A673 (cell line): ENCODE measurements around the gene GRM5. TPM values are rescaled to one million over a fixed set of nuclear protein-coding genes. Genes with fewer than 3 reads are reported as not detected.
"Not testable (repeated sequence)": the region's sequence is repeated elsewhere in the genome, so short reads cannot be mapped to it uniquely, and the experiment has no call there.

ENCODE experiments used
- BruUV-seq: library from RNA; stranded (reverse); fragments of 400-500 nt; replicated peaks from 2 replicates; lab custom pipeline; 2021; lab: Mats Ljungman, UMichigan
- CTCF ChIA-PET: fragments of 300-600 bp; sonication (Branson Sonifier 250); formaldehyde crosslinking; loops from one replicate; lab custom pipeline; 2022; ENCODE audit warnings: antibody characterized with exemption; lab: Charles Lee
- POLR2A ChIA-PET: fragments of 300-600 bp; sonication (Branson Sonifier 250); formaldehyde crosslinking; loops from one replicate; lab custom pipeline; 2022; ENCODE audit warnings: antibody characterized with exemption; ENCODE audit not compliant: low non-redundant PET; lab: Charles Lee
- DNase-seq: peaks from one replicate; pipeline ENCODE4 v3.0.0-alpha.2; 2015; ENCODE audit warnings: low spot score
- H3K27ac ChIP-seq: fragments of 200-600 bp; sonication (generic); 2 replicates; pipeline ENCODE4 v1.5.1; 2016; ENCODE audit warnings: mixed run types, low read depth, mild to moderate bottlenecking, mixed read lengths, antibody characterized with exemption, low read length; ENCODE audit not compliant: poor library complexity, severe bottlenecking
- H3K27me3 ChIP-seq: fragments of 200-600 bp; sonication (generic); replicated peaks from 2 replicates; pipeline ENCODE4 v1.6.1; 2017; ENCODE audit warnings: mixed run types, low read depth, mild to moderate bottlenecking, mixed read lengths, antibody characterized with exemption, low read length; ENCODE audit not compliant: insufficient read depth, poor library complexity
- H3K36me3 ChIP-seq: fragments of 200-600 bp; sonication (generic); 2 replicates; pipeline ENCODE4 v1.6.1; 2016; ENCODE audit warnings: mixed run types, mild to moderate bottlenecking, mixed read lengths, antibody characterized with exemption, low read length; ENCODE audit not compliant: insufficient read depth, poor library complexity, severe bottlenecking
- H3K4me1 ChIP-seq: fragments of 200-600 bp; sonication (generic); 2 replicates; pipeline ENCODE4 v1.6.1; 2017; ENCODE audit warnings: mixed run types, mild to moderate bottlenecking, mixed read lengths, antibody characterized with exemption, low read length; ENCODE audit not compliant: insufficient read depth, poor library complexity, severe bottlenecking
- H3K4me3 ChIP-seq: fragments of 200-600 bp; sonication (generic); 2 replicates; pipeline ENCODE4 v1.5.1; 2016; ENCODE audit warnings: low read depth, mixed run types, mild to moderate bottlenecking, mixed read lengths, low read length; ENCODE audit not compliant: poor library complexity, severe bottlenecking
- H3K9me3 ChIP-seq: fragments of 200-600 bp; sonication (generic); 2 replicates; pipeline ENCODE4 v1.6.1; 2016; ENCODE audit warnings: mixed run types, low read depth, mild to moderate bottlenecking, mixed read lengths, antibody characterized with exemption, low read length; ENCODE audit not compliant: poor library complexity, severe bottlenecking
- EZH2 ChIP-seq: fragments of 200-600 bp; sonication (generic); IDR thresholded peaks from 2 replicates; pipeline ENCODE4 v1.6.1; 2017; ENCODE audit warnings: borderline replicate concordance, low read depth, mild to moderate bottlenecking, mixed read lengths, antibody characterized with exemption, low read length; ENCODE audit not compliant: poor library complexity, severe bottlenecking
- intact Hi-C: fragments of 100-400 bp; cut with micrococcal nuclease; formaldehyde crosslinking; loops from one replicate; pipeline ENCODE4 v1.10.0; 2022; ENCODE audit not compliant: unreplicated experiment
- total RNA-seq: library from RNA; stranded (reverse); gene quantifications from 2 replicates; pipeline ENCODE4 v1.2.3, GENCODE V29; 2021
- TF ChIP-seq, protein P1 (sequence below): fragments of 300-800, 200-600 bp; sonication (generic); conservative IDR thresholded peaks from 2 replicates; pipeline ENCODE4 v1.5.1; 2017; ENCODE audit warnings: low read depth, mild to moderate bottlenecking, antibody characterized with exemption, low read length, moderate library complexity, mixed read lengths

The GRM5 gene
- total RNA-seq, 1 experiment from 2014 or later: not detected

DNA sequence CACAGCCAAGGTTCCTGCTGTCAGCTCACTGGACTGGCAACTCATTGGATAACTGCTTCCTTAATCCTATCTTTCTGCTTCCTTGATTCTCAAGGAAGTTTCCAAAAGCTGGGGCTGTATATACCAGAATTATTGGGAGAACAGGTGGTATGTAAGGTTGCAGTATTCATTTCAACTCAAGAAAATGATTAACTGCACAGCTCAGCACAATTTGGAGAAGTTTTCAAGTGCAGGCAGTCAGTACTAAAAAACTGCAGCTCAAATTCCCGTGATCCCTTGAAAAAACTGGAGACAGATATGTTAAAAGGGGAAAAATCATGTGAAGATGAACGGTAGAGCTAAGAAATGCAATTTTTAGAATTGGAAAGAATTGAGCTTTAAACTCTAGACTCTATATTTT, 44.4 kb downstream of the GRM5 start:
- no peaks in the 10 kb centered on the region for H3K4me1 ChIP-seq
- intact Hi-C loops: no loop called here
- TF ChIP-seq, protein P1, sequence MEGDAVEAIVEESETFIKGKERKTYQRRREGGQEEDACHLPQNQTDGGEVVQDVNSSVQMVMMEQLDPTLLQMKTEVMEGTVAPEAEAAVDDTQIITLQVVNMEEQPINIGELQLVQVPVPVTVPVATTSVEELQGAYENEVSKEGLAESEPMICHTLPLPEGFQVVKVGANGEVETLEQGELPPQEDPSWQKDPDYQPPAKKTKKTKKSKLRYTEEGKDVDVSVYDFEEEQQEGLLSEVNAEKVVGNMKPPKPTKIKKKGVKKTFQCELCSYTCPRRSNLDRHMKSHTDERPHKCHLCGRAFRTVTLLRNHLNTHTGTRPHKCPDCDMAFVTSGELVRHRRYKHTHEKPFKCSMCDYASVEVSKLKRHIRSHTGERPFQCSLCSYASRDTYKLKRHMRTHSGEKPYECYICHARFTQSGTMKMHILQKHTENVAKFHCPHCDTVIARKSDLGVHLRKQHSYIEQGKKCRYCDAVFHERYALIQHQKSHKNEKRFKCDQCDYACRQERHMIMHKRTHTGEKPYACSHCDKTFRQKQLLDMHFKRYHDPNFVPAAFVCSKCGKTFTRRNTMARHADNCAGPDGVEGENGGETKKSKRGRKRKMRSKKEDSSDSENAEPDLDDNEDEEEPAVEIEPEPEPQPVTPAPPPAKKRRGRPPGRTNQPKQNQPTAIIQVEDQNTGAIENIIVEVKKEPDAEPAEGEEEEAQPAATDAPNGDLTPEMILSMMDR: no peak
- no peak for TF ChIP-seq EZH2
- no peak for DNase-seq
- H3K27ac ChIP-seq: no peak overlapping the region
- no peaks in the 10 kb centered on the region for H3K27me3 ChIP-seq
- ChIA-PET POLR2A (no interaction called here), CTCF (no interaction called here)
- H3K36me3 ChIP-seq: no peaks in the 10 kb centered on the region
- no peaks in the 10 kb centered on the region for H3K9me3 ChIP-seq
- no TSS peak for BruUV-seq
- H3K4me3 ChIP-seq: no peak overlapping the region

GRCh38 chr11:89019827-89020547, 45.8 kb downstream of the GRM5 start:
- intact Hi-C loops, H3K27ac ChIP-seq, H3K4me1 ChIP-seq, H3K9me3 ChIP-seq, POLR2A ChIA-PET, DNase-seq, H3K27me3 ChIP-seq, H3K36me3 ChIP-seq, H3K4me3 ChIP-seq, BruUV-seq, CTCF ChIA-PET: not testable (repeated sequence)

DNA sequence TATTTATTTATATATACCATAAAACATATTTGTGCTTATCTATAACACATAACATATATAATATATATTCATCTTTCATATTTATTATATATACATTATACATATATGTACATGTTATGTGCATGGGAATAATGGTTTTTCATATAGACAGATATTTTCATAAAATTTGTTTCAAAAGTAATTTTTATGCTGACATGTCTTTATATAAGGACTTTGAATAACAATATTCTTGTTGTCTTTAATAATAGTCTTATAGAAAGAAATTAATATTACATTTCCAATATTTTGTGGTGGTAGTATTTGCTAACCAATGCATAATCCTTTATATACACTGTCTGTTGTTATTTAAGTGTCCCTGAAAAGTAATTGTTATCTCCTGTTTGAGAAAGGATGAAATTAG, 49.6 kb downstream of the GRM5 start:
- CTCF ChIA-PET: no interaction called here
- POLR2A ChIA-PET: no interaction called here
- DNase-seq: no peak
- TF ChIP-seq, protein P1: no peak
- TF ChIP-seq EZH2: no peak
- intact Hi-C loops: no loop called here
- H3K4me1 ChIP-seq: no peaks in the 10 kb centered on the region
- H3K27me3 ChIP-seq: no peaks in the 10 kb centered on the region
- no peak overlapping the region for H3K27ac ChIP-seq
- no TSS peak for BruUV-seq
- no peaks in the 10 kb centered on the region for H3K9me3 ChIP-seq
- H3K4me3 ChIP-seq: no peak overlapping the region
- H3K36me3 ChIP-seq: no peaks in the 10 kb centered on the region

DNA sequence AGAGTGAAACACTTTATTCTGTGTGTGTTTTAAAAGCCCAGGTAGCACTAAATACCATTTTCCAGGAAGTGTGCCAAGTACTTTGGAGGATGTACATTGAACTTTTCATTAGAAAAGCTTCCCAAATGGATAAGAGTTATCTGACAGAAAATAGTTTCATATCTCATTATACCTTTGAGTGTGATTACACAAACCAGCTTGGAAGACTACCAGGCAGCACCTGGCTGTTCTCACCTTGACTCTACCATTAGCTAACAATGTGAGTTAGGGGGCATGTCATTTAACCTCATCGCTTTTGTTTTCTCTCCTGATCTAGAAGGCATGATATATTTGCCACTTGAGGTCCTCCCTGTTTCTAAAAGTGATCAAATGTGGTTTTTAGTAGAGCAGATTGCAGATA, 50.2 kb downstream of the GRM5 start:
- H3K27me3 ChIP-seq: no peaks in the 10 kb centered on the region
- no TSS peak for BruUV-seq

GRCh38 chr11:89000852-89001251, 64.9 kb downstream of the GRM5 start:
- intact Hi-C loops, H3K36me3 ChIP-seq, BruUV-seq, H3K27ac ChIP-seq, H3K9me3 ChIP-seq, H3K4me3 ChIP-seq, POLR2A ChIA-PET, DNase-seq, CTCF ChIA-PET, H3K27me3 ChIP-seq, H3K4me1 ChIP-seq: not testable (repeated sequence)

More for the DNA sequence above, 50.2 kb downstream of the GRM5 start:
- intact Hi-C loops: no loop called here
- ChIA-PET CTCF (no interaction called here), POLR2A (no interaction called here)
- Histone ChIP-seq H3K9me3 (no peaks in the 10 kb centered on the region), H3K27ac (no peak overlapping the region), H3K36me3 (no peaks in the 10 kb centered on the region), H3K4me3 (no peak overlapping the region), H3K4me1 (no peaks in the 10 kb centered on the region)
- TF ChIP-seq, protein P1: no peak
- no peak for TF ChIP-seq EZH2
- DNase-seq: no peak
